D721Med (cell line): Measurements from ENCODE around the gene METTL25B.

Source experiments
- DNase-seq: peaks from one replicate; pipeline ENCODE4 v3.0.0; 2011; ENCODE audit warnings: low spot score; ENCODE audit not compliant: insufficient read length
- FAIRE-seq: peaks from 2 replicates; lab custom pipeline; 2011; peaks lifted over from hg19 to GRCh38; lab: Jason Lieb, UNC
- TF ChIP-seq, protein P1 (sequence below): IDR thresholded peaks from 2 replicates; pipeline ENCODE4 v1.5.1; 2012; ENCODE audit warnings: mild to moderate bottlenecking, control low read depth; ENCODE audit not compliant: insufficient read depth; ENCODE audit errors: missing control alignments

The METTL25B gene

DNA sequence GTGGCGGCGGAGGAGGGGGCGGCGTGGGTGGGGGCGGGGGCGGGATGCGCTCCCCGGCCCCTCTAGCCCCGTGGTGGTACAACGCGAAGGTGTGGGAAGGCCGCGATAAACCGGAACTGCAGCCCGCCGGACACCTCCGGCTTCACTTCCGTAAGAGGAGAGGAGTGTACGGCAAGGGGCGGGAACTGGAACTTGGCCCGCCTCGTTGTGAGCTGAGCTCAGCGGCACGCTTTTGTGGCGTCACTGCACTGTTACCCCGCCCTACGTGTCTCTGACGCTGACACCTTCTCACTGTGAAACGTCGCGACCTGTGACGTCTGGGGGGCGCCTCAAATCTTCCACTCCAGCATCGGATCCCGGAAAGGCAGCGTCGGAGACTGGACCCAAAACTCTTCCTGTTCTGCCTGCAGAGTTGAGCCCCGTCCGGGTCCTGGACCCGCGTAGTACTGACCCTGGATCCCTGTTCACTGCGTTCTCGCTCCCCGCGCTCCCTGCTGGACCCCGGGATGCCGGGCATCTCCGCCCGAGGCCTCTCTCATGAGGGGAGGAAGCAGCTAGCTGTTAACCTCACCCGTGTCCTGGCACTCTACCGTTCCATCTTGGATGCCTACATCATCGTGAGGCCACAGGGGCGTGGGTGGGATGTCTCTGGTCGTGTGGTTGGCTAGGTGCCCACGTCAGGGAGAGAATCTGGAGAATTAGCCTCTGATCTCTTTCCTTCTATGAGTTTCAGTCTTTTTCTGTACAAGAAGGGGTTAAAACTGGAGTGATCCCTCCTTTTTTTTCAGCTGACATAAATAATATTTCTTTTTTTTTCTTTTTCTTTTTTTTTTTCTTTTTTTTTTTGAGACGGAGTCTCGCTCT, 562 bp downstream of the METTL25B start, which contains the start of gene ISG20L2:
Gene ISG20L2, minus strand, starts transcription at position 168 of the 864 bp plus-strand sequence. CDS start 1,114 bp downstream, outside the sequence.
- TF ChIP-seq, protein P1, sequence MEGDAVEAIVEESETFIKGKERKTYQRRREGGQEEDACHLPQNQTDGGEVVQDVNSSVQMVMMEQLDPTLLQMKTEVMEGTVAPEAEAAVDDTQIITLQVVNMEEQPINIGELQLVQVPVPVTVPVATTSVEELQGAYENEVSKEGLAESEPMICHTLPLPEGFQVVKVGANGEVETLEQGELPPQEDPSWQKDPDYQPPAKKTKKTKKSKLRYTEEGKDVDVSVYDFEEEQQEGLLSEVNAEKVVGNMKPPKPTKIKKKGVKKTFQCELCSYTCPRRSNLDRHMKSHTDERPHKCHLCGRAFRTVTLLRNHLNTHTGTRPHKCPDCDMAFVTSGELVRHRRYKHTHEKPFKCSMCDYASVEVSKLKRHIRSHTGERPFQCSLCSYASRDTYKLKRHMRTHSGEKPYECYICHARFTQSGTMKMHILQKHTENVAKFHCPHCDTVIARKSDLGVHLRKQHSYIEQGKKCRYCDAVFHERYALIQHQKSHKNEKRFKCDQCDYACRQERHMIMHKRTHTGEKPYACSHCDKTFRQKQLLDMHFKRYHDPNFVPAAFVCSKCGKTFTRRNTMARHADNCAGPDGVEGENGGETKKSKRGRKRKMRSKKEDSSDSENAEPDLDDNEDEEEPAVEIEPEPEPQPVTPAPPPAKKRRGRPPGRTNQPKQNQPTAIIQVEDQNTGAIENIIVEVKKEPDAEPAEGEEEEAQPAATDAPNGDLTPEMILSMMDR: no peak
- FAIRE-seq: no peak
- DNase-seq: peak; percentile 98

DNA sequence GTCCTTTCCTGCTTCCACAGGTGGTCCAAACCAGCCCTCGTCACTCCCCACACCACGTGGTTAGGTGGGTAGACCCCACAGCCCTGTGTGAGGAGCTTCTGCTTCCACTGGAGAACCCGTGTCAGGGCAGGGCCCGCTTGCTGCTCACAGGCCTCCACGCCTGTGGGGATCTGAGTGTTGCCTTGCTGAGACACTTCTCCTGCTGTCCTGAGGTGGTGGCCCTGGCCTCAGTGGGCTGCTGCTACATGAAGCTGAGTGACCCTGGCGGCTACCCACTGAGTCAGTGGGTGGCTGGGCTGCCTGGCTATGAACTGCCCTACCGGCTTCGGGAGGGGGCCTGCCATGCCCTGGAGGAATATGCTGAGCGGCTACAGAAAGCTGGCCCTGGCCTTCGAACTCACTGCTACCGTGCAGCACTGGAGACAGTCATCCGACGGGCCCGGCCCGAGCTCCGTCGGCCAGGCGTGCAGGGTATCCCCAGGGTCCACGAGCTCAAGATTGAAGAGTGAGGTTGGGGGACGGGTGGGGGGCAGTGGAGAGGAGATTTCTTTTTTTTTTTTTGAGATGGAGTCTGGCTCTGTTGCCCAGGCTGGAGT, 5.8 kb downstream of the METTL25B start:
- TF ChIP-seq, protein P1: no peak
- FAIRE-seq: no peak
- DNase-seq: no peak

DNA sequence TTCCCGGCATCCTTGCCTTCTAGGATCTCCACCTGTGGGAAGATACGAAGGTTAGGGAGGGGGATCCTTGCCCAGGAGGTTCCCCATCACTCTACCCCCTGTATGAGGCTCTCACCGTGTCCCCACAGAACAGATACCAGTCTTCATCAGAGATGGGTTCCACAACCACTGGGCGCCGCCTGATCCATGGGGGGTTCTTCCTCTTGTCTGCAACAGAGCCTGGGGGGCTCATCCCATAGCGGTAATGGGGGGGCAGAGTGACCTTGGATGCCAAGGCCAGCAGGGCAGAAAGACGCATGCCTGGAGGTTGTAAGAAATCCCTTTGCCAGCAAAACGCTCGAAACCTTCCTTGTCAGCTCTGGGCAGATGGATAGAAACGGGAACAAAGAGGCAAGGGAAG, 10.1 kb downstream of the METTL25B start:
- TF ChIP-seq, protein P1: no peak
- no peak for FAIRE-seq

DNA sequence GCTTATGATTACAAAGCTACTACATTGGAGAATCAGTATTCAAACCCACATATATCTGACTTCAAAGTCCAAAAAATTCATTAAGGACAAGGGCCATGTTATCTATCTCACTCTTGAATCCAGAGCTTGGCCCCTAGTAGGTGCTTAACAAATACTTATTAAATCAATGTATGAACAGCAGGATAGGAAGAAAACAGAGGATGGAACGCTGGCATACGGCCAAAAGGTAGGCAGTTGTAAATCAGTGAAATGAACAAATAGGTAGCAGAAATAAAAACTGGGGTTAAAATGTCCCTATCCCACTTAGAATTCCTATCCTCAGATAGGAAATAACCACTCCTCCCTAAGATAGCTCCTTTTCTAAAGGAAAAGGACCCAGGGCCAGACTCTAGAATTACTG, 10.6 kb downstream of the METTL25B start:
- DNase-seq (no peak), FAIRE-seq (no peak)
- TF ChIP-seq, protein P1: no peak

More for the DNA sequence above, 10.1 kb downstream of the METTL25B start:
- no peak for DNase-seq

DNA sequence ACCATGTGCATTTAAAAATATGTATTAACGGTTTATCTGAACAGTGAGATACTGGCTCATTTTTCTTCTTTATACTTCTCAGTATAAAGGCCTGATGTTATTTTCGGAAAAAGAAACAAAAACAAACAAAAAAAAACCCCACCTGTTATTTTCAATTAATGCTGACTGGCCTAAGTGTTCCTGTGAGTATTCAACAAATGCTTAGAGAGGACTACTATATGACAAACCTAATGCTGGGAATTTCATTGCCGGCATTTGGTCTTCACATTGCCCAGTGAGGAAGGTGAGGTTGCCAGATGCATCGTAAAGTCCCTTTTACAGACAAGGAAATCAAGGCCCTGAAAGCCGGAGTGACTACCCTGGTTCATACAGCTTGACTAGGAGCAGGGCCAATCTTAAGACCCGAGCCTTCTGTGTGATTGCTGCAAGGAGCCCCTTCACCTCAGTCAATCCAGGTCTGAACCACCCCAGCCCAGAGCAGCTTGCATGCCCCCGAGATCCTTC, 12.0 kb downstream of the METTL25B start:
- TF ChIP-seq, protein P1: no peak
- FAIRE-seq: no peak
- DNase-seq: no peak

DNA sequence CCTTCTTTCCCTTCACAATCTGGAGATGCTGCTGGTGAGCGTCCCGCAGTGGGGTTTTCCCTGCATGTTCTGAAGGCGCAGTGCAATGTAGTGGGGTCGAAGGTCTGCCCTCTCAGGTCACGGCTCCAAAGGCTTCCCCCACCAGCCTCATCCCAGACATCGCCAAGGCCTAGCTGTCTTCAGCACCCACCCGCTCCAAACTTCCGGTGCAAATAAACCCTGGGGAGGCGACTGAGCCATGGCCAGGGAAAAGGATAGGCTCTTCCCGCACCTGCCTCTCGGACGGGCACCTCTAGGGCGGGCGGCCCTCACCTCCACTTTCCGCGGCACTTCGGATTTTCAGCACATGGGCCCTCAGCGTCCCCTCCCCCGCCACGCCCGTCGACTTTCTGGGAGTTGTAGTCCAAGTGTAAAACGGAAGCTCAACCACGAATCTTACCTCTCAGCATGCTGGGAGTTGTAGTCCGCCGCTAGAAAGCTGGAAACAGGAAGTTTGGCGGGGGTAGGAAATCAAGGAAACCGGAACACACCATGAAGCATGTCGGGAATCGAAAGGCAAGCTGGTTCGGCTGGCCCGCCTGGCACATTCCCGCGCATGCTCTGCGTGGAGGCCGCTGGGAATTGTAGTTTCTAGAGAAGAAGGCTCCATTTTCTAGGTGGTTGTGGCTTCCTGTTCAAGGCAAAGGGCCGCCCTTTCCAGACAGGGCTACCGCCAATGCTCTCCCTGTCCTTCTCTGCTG, 12.6 kb downstream of the METTL25B start, which contains the start of gene MRPL24:
Gene MRPL24, minus strand, starts transcription at position 348 of the 740 bp plus-strand sequence. CDS start 2,384 bp downstream, outside the sequence.
- TF ChIP-seq, protein P1: no peak
- peak; percentile 86 for DNase-seq
- peak; percentile 96 for FAIRE-seq
